GM23338 (cell line): ENCODE data around the gene IDE.

Source experiments
- CREB1 ChIP-seq: fragments of 250-450 bp; sonication (Bioruptor Pico); IDR thresholded peaks from 2 replicates; pipeline ENCODE4 v1.5.0; 2020; ENCODE audit warnings: low read depth, mild to moderate bottlenecking, moderate library complexity
- EZH2phosphoT487 ChIP-seq: fragments of 200-600 bp; sonication (generic); IDR thresholded peaks from one replicate; pipeline ENCODE4 v1.8.1; 2018; ENCODE audit warnings: antibody characterized with exemption; ENCODE audit not compliant: unreplicated experiment
- POLR2AphosphoS5 ChIP-seq: IDR thresholded peaks from 2 replicates; pipeline ENCODE4 v1.6.1; 2016; ENCODE audit warnings: antibody characterized with exemption, low read depth

- TF ChIP-seq EZH2phosphoT487 (no peak), POLR2AphosphoS5 (no peak), CREB1 (CRISPR knock-in tag) (no peak)
Measured at GRCh38 chr10:92464364-92464763, 109.5 kb downstream of the IDE start.
